Loucy (cell line): ENCODE measurements around the gene NOL6.

Experiments
- H2AFZ ChIP-seq: fragments of 200-600 bp; sonication (generic); 2 replicates; pipeline ENCODE4 v1.6.0; 2016; ENCODE audit warnings: antibody characterized with exemption, mild to moderate bottlenecking, low read length, moderate library complexity
- H3F3A ChIP-seq: fragments of 200-600 bp; 2 replicates; pipeline ENCODE4 v1.6.0; 2016; ENCODE audit warnings: antibody characterized with exemption, low read depth, mild to moderate bottlenecking
- H3K27me3 ChIP-seq: fragments of 200-600 bp; sonication (generic); 2 replicates; pipeline ENCODE4 v1.6.1; 2014; ENCODE audit warnings: low read length, mild to moderate bottlenecking; ENCODE audit not compliant: insufficient read depth, poor library complexity, severe bottlenecking
- H3K36me3 ChIP-seq: fragments of 200-600 bp; sonication (generic); 2 replicates; pipeline ENCODE4 v1.6.1; 2016; ENCODE audit warnings: low read length; ENCODE audit not compliant: insufficient read depth
- H3K4me1 ChIP-seq: fragments of 200-600 bp; sonication (generic); 2 replicates; pipeline ENCODE4 v1.5.1; 2014; ENCODE audit warnings: low read length, mild to moderate bottlenecking; ENCODE audit not compliant: insufficient read depth, poor library complexity, severe bottlenecking
- H3K4me2 ChIP-seq: fragments of 200-600 bp; sonication (generic); 2 replicates; pipeline ENCODE4 v1.6.0; 2014; ENCODE audit warnings: antibody characterized with exemption, low read length, low read depth, mild to moderate bottlenecking; ENCODE audit not compliant: poor library complexity, severe bottlenecking
- H3K4me3 ChIP-seq: fragments of 200-600 bp; sonication (generic); 2 replicates; pipeline ENCODE4 v1.5.1; 2014; ENCODE audit warnings: low read length, mild to moderate bottlenecking, mixed read lengths; ENCODE audit not compliant: poor library complexity, severe bottlenecking
- H3K79me2 ChIP-seq: fragments of 200-600 bp; sonication (generic); 2 replicates; pipeline ENCODE4 v1.6.1; 2014; ENCODE audit warnings: low read length; ENCODE audit not compliant: insufficient read depth
- H3K9ac ChIP-seq: fragments of 200-600 bp; sonication (generic); 2 replicates; pipeline ENCODE4 v1.6.0; 2014; ENCODE audit warnings: mild to moderate bottlenecking, low read depth, low read length, moderate library complexity; ENCODE audit not compliant: poor library complexity, severe bottlenecking
- H3K9me2 ChIP-seq: fragments of 200-600 bp; sonication (generic); replicated peaks from 2 replicates; pipeline ENCODE4 v1.6.1; 2016; ENCODE audit warnings: low read depth, low read length, mixed read lengths
- H3K9me3 ChIP-seq: fragments of 200-600 bp; sonication (generic); 2 replicates; pipeline ENCODE4 v1.6.1; 2014; ENCODE audit warnings: mild to moderate bottlenecking, antibody characterized with exemption, low read length, low read depth; ENCODE audit not compliant: insufficient read depth
- H4K20me1 ChIP-seq: fragments of 200-600 bp; sonication (generic); 2 replicates; pipeline ENCODE4 v1.6.0; 2014; ENCODE audit warnings: antibody characterized with exemption, low read length, mild to moderate bottlenecking; ENCODE audit not compliant: insufficient read depth, poor library complexity, severe bottlenecking
- CTCF ChIP-seq: fragments of 200-600 bp; sonication (generic); conservative IDR thresholded peaks from 2 replicates; pipeline ENCODE4 v1.5.1; 2014; ENCODE audit warnings: mild to moderate bottlenecking, antibody characterized with exemption, low read length
- EZH2phosphoT487 ChIP-seq: fragments of 200-600 bp; IDR thresholded peaks from 2 replicates; pipeline ENCODE4 v1.6.1; 2018; ENCODE audit warnings: antibody characterized with exemption, mild to moderate bottlenecking, moderate library complexity, borderline replicate concordance

The NOL6 gene

GRCh38 chr9:33434317-33435105, 39.2 kb downstream of the NOL6 start:
- Histone ChIP-seq H3K9ac (no peak overlapping the region), H3K4me2 (no peak overlapping the region), H2AFZ (no peak overlapping the region), H3K4me1 (no peaks in the 10 kb centered on the region), H4K20me1 (no peaks in the 10 kb centered on the region), H3K79me2 (no peaks in the 10 kb centered on the region), H3K4me3 (no peak overlapping the region), H3K9me3 (no peaks in the 10 kb centered on the region), H3F3A (no peaks in the 10 kb centered on the region), H3K9me2 (no peaks in the 10 kb centered on the region), H3K36me3 (no peaks in the 10 kb centered on the region), H3K27me3 (no peaks in the 10 kb centered on the region)
- TF ChIP-seq EZH2phosphoT487 (no peak), CTCF (no peak)

GRCh38 chr9:33433871-33434270, 39.9 kb downstream of the NOL6 start:
- H3F3A ChIP-seq, result no peaks in the 10 kb centered on the region
- no peak overlapping the region for H3K4me2 ChIP-seq
- TF ChIP-seq EZH2phosphoT487, result no peak
- TF ChIP-seq CTCF, result no peak
- H3K9me3 ChIP-seq, result no peaks in the 10 kb centered on the region
- H3K9me2 ChIP-seq, result no peaks in the 10 kb centered on the region
- no peak overlapping the region for H3K9ac ChIP-seq
- H2AFZ ChIP-seq, result no peak overlapping the region; the same call in 1 of the 2 replicates
- H4K20me1 ChIP-seq, result no peaks in the 10 kb centered on the region
- no peak overlapping the region for H3K4me3 ChIP-seq
- no peaks in the 10 kb centered on the region for H3K27me3 ChIP-seq
- H3K36me3 ChIP-seq, result no peaks in the 10 kb centered on the region
- H3K79me2 ChIP-seq, result no peaks in the 10 kb centered on the region
- H3K4me1 ChIP-seq, result no peaks in the 10 kb centered on the region

- H4K20me1 ChIP-seq, result no peaks in the 10 kb centered on the region
- no peaks in the 10 kb centered on the region for H3F3A ChIP-seq
- H3K36me3 ChIP-seq, result no peaks in the 10 kb centered on the region
- no peaks in the 10 kb centered on the region for H3K4me1 ChIP-seq
- TF ChIP-seq CTCF (no peak), EZH2phosphoT487 (no peak)
- H3K79me2 ChIP-seq, result no peaks in the 10 kb centered on the region
- no peak overlapping the region for H3K4me2 ChIP-seq
- no peak overlapping the region for H3K9ac ChIP-seq
- H3K9me3 ChIP-seq, result no peaks in the 10 kb centered on the region
- no peak overlapping the region for H3K4me3 ChIP-seq
- H3K27me3 ChIP-seq, result no peaks in the 10 kb centered on the region
- H3K9me2 ChIP-seq, result no peaks in the 10 kb centered on the region
- H2AFZ ChIP-seq, result no peak overlapping the region
These were observed 42.3 kb downstream of the NOL6 start for GRCh38 chr9:33431420-33431819.
